ENCODE measurements around the gene FOXL1.

The FOXL1 gene

GRCh38 chr16:86568677-86569623 is 9.4 kb upstream of the FOXL1 start:
- DNase-seq, result no peak

DNA sequence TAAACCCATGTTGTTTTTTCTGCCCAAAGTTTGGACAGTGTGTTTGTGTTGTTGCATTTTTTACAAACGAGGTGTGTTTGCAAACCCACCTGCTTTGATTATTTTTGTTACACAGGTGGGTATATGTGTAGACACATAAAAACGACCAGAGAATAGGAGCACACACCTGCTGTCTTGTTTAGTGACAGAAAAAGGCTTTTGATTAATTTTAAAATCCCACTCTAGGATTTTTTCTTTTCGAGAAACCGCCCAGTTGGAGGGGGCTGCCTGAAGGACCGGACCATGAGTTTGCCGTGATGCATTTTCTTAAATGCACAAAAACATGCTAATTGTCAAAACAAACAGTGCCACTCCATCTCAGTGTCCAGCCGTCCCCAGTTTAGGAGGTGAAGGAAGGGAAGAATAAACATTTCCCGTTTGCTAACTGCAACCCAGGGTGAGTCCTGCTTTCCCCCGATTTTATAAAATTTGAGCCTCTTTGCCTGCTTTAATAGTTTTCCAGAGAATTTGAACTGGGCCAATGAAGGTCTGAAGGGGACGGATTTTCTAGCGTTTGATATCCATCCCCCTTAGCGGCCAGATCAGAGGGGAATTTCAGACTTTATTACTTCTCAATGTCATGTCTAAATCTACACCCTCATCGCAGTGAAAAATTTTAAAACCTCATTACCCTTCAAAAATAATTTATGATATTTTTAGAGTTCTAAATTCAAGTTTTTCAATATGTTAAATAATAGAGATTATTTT is 8.5 kb upstream of the FOXL1 start:
- DNase-seq, result no peak

- no peak for DNase-seq
Observed at GRCh38 chr16:86570558-86571529, 7.5 kb upstream of the FOXL1 start.

DNA sequence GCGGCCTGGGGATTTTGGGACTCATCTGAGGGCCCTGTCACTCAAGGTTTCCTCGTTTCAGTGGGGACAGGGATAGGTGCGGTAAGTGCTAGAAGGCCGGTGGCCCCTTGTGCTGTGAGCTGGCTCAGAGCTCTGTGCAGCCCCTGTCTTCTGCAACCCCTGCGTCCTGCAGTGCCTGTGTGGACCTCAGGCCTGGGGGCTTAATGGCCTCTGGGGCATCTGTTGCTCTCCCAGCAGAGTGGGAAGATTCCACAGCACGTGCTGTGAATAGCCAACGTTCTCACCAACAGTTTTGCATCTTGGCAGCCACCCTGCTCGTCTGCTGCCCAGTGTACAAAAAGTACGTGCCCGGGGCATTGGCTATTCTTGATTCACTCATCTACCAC is 6.8 kb upstream of the FOXL1 start:
- no peak for DNase-seq

DNA sequence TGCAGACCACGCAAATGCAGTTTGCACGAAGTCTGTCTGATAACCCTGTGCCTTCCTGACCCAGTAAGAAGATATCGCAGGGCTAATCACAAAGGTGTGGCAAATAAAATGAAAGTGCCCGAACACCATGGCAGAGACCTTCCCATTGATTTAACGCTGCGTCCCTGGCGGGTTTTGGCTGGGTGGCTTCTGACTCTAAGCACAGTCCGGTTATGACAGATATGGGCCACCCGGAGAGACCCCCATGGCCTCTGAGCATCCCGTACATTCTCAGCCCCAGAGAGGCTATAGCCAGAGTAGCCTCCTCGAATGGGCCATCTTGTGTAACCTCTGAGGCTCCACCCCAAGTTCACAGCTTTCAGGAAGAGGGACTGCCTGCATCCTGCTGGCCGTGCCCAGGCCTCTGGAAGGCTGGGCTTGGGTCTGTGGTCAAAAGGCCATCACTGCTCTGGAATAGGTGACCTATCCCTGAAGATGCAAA is 6.3 kb upstream of the FOXL1 start:
- no peak for DNase-seq

DNA sequence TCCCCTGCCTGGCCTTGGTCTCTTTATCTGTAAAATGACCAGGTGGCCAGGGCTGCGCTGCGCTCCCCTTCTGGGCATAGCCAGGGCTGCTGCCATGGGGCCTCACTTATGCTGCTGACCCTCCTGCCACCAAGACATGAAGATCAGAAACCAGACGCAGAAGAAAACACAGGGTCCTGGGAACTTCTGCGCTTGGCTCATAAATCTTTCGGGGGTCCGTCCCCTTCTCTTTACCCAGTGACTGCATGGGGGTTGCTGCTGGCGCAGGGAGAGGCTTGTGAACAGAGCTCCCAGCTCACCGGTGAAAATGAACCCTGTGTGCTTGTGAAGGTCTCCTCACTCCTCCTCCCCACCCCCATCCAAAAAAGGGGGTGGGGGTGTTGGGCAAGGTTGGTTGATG is 5.7 kb upstream of the FOXL1 start:
- DNase-seq, result no peak

- DNase-seq, result no peak
Observed at GRCh38 chr16:86573215-86573614, 5.1 kb upstream of the FOXL1 start.

- DNase-seq, result no peak
Observed at GRCh38 chr16:86573646-86574508, 4.5 kb upstream of the FOXL1 start.

GRCh38 chr16:86574646-86575045 is 3.7 kb upstream of the FOXL1 start:
- no peak for DNase-seq

DNA sequence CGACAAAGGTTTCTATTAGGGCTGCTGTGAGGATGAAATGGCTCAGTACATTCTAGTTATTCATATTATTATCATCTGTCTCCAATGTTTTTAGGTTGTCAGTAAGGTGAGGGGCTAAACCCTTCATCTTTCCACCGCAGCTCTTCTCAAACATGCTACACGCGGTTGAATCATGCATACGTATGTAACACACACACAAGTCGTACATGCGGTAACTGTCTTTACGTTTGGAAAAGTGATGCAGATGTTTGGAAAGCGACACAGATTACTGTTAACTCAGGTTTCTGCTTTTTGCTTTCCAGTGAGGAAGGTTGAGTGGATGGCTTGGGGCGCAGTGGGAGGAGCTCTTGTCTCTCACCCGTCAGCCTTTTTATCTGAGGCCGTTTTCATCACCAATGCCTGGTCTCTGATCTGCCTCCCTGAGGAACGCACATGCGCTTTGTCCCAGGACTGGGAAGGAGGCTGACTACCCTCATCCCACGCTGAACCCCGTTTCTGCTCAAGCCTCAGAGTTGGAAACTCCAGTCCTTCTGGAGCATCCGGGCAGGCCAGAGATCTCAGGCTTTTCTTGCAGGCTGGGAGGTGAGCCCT is 3.2 kb upstream of the FOXL1 start:
- no peak for DNase-seq

DNA sequence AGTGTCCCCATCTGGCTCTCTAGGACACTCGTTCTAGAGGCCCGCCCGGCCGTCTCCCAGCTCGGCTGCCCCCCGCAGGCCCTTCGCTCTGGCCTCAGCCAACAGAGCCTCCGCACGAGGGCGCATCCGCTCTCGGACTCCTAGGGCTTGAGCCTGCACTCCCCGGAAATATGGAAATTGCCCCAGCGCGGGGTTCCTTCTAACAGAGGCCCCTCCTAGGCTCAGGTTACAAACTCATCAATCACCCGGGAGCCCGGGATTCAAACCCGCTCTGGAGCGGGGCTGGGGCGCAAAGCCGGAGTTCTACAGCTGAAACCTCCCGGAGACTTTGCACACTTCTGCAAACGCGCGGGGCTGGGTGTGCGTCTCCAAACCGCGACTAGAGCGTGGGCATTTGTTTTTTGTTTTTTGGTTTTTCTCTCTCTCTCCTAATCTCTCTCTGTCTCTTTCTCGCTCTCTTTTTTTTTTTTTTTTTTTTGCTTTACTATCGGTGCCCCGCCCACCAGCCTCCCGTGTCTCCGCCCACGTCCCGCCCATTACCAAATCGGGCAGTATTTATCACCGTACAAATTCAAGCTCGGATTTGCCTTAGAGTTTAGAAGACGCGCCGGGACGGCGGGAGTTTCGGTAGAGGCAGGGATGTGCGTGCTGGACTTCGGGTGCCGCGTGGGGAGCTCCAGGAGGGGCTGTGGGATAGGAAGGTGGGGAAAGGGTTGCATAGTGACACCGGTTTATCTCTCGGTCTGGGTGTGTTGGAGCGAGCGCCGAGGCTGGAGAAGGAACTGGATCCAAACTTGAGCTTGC is 2.4 kb upstream of the FOXL1 start:
- peak; percentile 73 for DNase-seq

- DNase-seq, result no peak
Observed at GRCh38 chr16:86576591-86577313, 1.6 kb upstream of the FOXL1 start.

DNA sequence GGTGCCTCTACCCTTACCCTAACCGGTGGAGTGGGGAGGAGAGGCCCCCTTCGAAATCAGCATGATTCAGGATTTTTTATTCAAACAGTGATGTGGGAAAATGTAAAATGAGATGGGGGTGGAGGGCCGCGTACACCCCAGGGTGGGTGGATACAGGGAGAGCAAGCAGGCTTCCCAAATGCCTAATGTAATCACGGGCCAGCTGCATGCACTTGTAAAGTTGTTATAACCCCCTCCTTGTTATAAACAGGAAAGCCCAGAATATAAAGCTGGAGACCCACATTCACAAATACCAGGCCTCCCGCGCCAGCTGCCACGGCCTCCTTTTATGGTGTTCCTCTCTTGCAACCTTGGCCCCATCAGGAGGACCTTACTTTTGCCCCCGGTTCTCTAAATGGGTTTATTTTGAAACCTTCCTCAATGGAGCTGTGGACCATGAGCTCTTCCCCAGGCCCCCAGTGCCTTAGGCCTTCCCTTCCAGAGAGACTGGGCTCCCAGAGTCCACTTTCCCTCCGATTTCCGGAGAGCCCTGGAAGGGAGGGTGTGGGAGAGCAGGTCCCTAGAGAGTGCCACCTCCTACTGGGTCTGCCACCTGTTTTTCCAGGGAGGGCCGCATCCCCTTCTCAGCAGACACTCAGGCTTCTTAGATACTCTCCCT is 906 bp upstream of the FOXL1 start:
- DNase-seq, result no peak

DNA sequence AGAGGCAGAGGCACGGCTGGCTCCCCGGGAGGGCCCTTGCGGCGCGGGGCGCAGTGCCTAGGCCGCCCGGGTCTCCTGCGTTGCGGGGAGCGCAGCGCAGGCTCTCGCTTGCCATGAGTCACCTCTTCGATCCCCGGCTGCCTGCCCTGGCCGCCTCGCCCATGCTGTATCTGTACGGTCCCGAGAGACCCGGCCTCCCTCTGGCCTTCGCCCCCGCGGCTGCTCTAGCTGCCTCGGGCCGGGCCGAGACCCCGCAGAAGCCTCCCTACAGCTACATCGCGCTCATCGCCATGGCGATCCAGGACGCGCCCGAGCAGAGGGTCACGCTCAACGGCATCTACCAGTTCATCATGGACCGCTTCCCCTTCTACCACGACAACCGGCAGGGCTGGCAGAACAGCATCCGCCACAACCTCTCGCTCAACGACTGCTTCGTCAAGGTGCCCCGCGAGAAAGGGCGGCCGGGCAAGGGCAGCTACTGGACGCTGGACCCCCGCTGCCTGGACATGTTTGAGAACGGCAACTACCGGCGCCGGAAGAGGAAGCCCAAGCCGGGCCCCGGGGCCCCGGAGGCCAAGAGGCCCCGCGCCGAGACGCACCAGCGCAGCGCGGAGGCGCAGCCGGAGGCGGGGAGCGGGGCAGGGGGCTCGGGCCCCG is 390 bp downstream of the FOXL1 start:
- DNase-seq, result no peak

DNA sequence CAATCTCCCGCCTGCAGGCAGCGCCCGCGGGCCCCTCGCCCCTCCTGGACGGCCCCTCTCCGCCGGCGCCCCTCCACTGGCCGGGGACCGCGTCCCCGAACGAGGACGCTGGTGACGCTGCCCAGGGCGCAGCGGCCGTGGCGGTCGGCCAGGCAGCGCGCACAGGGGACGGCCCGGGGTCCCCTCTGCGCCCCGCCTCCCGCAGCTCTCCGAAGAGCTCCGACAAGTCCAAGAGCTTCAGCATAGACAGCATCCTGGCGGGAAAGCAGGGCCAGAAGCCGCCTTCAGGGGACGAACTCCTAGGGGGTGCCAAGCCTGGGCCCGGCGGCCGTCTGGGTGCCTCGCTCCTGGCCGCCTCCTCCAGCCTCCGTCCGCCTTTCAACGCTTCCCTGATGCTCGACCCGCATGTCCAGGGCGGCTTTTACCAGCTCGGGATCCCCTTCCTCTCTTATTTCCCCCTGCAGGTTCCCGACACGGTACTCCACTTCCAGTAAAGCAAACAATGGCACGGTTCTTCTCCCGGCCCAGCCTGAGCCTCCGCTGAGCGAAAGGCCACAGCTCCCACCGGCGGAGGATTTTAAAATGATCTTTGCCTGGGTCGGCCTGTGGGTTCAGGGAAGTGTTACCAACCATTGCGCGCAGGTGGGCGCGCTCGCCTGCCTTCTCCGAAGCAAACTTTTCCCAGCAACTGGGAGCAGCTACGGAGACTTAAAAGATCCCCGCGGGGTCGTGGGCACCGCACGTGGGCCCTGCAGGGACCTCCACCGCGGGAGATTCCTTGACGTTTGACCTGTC is 1.1 kb downstream of the FOXL1 start:
- DNase-seq, result no peak

DNA sequence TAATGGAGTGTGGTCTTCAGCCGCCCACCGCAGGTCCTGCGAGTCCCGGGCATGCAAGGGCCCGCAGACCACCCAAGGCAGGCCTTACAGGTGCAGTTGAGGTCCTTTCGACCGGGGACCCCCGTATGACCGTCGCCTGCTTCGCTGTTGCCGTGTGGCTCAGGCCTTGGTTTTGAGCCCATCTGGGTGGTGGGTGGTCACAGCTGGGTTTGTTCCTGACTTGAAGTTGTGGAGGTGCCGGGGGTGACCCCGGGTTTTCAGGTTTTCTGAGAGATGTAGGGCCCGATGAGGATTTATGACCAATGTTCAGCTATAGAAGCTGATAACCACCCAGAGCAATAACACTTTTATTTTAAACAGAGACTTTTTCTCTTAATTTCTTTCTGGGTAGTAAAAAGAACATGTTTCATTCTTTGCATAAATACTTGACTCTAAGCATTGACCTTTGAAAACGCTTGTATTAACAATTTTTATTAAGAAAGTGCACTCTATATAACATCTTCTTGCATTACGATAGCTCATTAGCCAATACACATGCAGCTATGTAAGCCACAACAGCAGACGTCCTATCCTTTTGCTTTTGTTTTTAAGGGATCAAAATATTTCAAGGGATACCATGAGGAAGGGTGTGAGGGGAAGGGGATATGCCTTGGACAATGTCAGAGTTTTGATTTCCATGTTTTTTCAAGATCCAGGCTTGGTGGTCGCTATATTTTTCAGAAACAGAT is 1.9 kb downstream of the FOXL1 start:
- no peak for DNase-seq

DNA sequence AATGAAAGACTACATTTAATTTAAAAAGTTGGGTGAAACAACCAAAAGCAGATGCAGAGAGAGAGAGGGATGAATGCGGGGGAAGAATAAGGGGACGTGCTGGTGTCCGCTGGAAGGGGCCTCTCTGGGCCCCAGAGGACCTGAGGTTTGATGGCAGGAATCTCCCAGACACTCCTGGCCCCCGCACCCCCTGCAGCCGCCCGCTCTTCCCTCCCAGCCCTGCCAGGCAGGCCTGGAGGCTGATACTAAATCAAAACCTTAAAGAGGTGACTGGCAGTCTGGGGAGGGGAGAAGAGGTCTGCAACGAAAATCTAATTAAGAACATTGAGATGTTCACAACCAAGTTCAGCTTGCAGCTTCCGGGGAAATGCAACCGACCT is 2.4 kb downstream of the FOXL1 start:
- no peak for DNase-seq
